HepG2 (cell line): ENCODE data around the gene ERCC6L2. TPM values are rescaled to one million over a fixed set of nuclear protein-coding genes. Genes with fewer than 3 reads are reported as not detected.

Source experiments
- ATAC-seq: fragments of 200-7000 bp; cut with Tn5 transposase; 3 replicates; pipeline ENCODE4 v1.9.1; 2020; ENCODE audit warnings: mild to moderate bottlenecking, moderate library complexity
- BruUV-seq: library from RNA; stranded (reverse); fragments of 400-500 nt; replicated peaks from 2 replicates; lab custom pipeline; 2021; lab: Mats Ljungman, UMichigan
- CTCF ChIA-PET: fragments of 300-600 bp; formaldehyde crosslinking; extraction: SDS; loops from one replicate; lab custom pipeline; 2021; ENCODE audit warnings: low total read pairs, inconsistent platforms, low intra/inter-chr PET ratio; lab: Yijun Ruan, JAX
- POLR2A ChIA-PET: fragments of 350-600 bp; sonication (Branson Sonifier 250); formaldehyde crosslinking; loops from one replicate; lab custom pipeline; 2020; ENCODE audit warnings: antibody characterized with exemption, inconsistent platforms; lab: Yijun Ruan, JAX
- DNase-seq: peaks from one replicate; pipeline ENCODE4 v3.0.0-alpha.2; 2015; ENCODE audit warnings: low spot score
- FAIRE-seq: peaks from 3 replicates; lab custom pipeline; 2011; peaks lifted over from hg19 to GRCh38; lab: Jason Lieb, UNC
- H2AFZ ChIP-seq: one replicate; pipeline ENCODE4 v1.6.1; 2011; ENCODE audit warnings: low read length, inconsistent platforms
- H3K27ac ChIP-seq: fragments of 300-600 bp; 3 replicates; pipeline ENCODE4 v1.8.0; 2011; ENCODE audit warnings: mixed run types, mild to moderate bottlenecking, mixed read lengths, low read length, inconsistent platforms; ENCODE audit not compliant: insufficient read depth; ENCODE audit errors: extremely low read length
- H3K27me3 ChIP-seq, 2 experiments: fragments of 200-600 bp in 1 of 2; 2 replicates in 1 of 2; 3 replicates in 1 of 2; pipeline versions ENCODE4 v1.6.0 to v1.8.0; 2011; ENCODE audit warnings: low read length in 2 of 2, mild to moderate bottlenecking in 2 of 2, moderate library complexity in 2 of 2, inconsistent platforms in 1 of 2; ENCODE audit not compliant: insufficient read depth in 2 of 2, control insufficient read depth in 1 of 2
- H3K36me3 ChIP-seq, 2 experiments: fragments of 200-600 bp in 1 of 2; replicated peaks in 1 of 2; 2 replicates in 1 of 2; 3 replicates in 1 of 2; pipeline versions ENCODE4 v1.5.1 to v1.8.0; 2011; ENCODE audit warnings: low read length in 2 of 2, inconsistent platforms in 1 of 2; ENCODE audit not compliant: insufficient read depth in 2 of 2, control insufficient read depth in 1 of 2
- H3K4me1 ChIP-seq: 2 replicates; pipeline ENCODE4 v1.5.1; 2012; ENCODE audit warnings: low read length, inconsistent platforms; ENCODE audit not compliant: insufficient read depth
- H3K4me2 ChIP-seq: 2 replicates; pipeline ENCODE4 v1.6.0; 2011; ENCODE audit warnings: low read depth, low read length, inconsistent platforms
- H3K4me3 ChIP-seq, 3 experiments: fragments of 200-600 bp in 1 of 3; sonication (generic), shearing (Covaris generic) in 1 of 3; replicated peaks in 1 of 3; 2 replicates each; pipeline ENCODE4 v1.5.1; 2011 to 2016; ENCODE audit warnings: low read length in 3 of 3, inconsistent platforms in 2 of 3, low read depth in 2 of 3, mild to moderate bottlenecking in 2 of 3, control low read depth in 1 of 3, mixed read lengths in 1 of 3; ENCODE audit not compliant: insufficient read depth in 1 of 3
- H3K79me2 ChIP-seq: one replicate; pipeline ENCODE4 v1.6.1; 2011; ENCODE audit warnings: low read length, inconsistent platforms; ENCODE audit not compliant: insufficient read depth
- H3K9ac ChIP-seq: 2 replicates; pipeline ENCODE4 v1.6.0; 2011; ENCODE audit warnings: mild to moderate bottlenecking, low read depth, low read length, inconsistent platforms; ENCODE audit not compliant: insufficient read depth
- H3K9me3 ChIP-seq: 2 replicates; pipeline ENCODE4 v1.5.1; 2012; ENCODE audit warnings: mild to moderate bottlenecking, low read length
- H4K20me1 ChIP-seq: 2 replicates; pipeline ENCODE4 v1.6.0; 2011; ENCODE audit warnings: inconsistent platforms, mild to moderate bottlenecking, low read length, moderate library complexity; ENCODE audit not compliant: insufficient read depth
- CTCF ChIP-seq: sonication (generic); formaldehyde crosslinking; IDR thresholded peaks from 2 replicates; pipeline ENCODE4 v1.5.0; 2020; ENCODE audit warnings: mild to moderate bottlenecking, missing genetic modification reagents, moderate library complexity
- HMGA1 ChIP-seq: sonication (generic); formaldehyde crosslinking; conservative IDR thresholded peaks from 2 replicates; pipeline ENCODE4 v1.4.0; 2020; ENCODE audit warnings: missing genetic modification reagents
- MAF1 ChIP-seq: sonication (generic); formaldehyde crosslinking; IDR thresholded peaks from 2 replicates; pipeline ENCODE4 v1.5.0; 2020; ENCODE audit warnings: missing genetic modification reagents, borderline replicate concordance
- MIER2 ChIP-seq: IDR thresholded peaks from 2 replicates; pipeline ENCODE4 v1.6.1; 2016; ENCODE audit warnings: missing biosample characterization, missing genetic modification reagents
- MTA3 ChIP-seq: sonication (generic); formaldehyde crosslinking; IDR thresholded peaks from 2 replicates; pipeline ENCODE4 v1.4.0; 2020; ENCODE audit warnings: missing genetic modification reagents
- NAIF1 ChIP-seq: sonication (generic); formaldehyde crosslinking; IDR thresholded peaks from 2 replicates; pipeline ENCODE4 v1.5.0; 2020; ENCODE audit warnings: mild to moderate bottlenecking, missing genetic modification reagents, borderline replicate concordance
- NFIC ChIP-seq: IDR thresholded peaks from 2 replicates; pipeline ENCODE4 v1.6.1; 2012; ENCODE audit warnings: mild to moderate bottlenecking, low read length, inconsistent platforms
- PAF1 ChIP-seq: IDR thresholded peaks from 2 replicates; pipeline ENCODE4 v1.6.1; 2016; ENCODE audit warnings: missing genetic modification reagents, missing compliant biosample characterization
- PRMT3 ChIP-seq: sonication (generic); formaldehyde crosslinking; IDR thresholded peaks from 2 replicates; pipeline ENCODE4 v1.8.1; 2022; ENCODE audit warnings: low read depth, mild to moderate bottlenecking, moderate library complexity, missing genetic modification reagents, borderline replicate concordance
- SP2 ChIP-seq: sonication (generic); formaldehyde crosslinking; IDR thresholded peaks from 2 replicates; pipeline ENCODE4 v1.5.1; 2020; ENCODE audit warnings: mild to moderate bottlenecking, missing genetic modification reagents
- ZNF10 ChIP-seq: sonication (generic); formaldehyde crosslinking; IDR thresholded peaks from 2 replicates; pipeline ENCODE4 v1.4.0; 2020; ENCODE audit warnings: mild to moderate bottlenecking, low read depth, missing genetic modification reagents, borderline replicate concordance
- ZNF101 ChIP-seq: sonication (generic); formaldehyde crosslinking; IDR thresholded peaks from 2 replicates; pipeline ENCODE4 v1.4.0; 2020; ENCODE audit warnings: mild to moderate bottlenecking, low read depth, missing genetic modification reagents, borderline replicate concordance
- ZNF136 ChIP-seq: sonication (generic); formaldehyde crosslinking; IDR thresholded peaks from 2 replicates; pipeline ENCODE4 v1.8.1; 2022; ENCODE audit warnings: low read depth, mild to moderate bottlenecking, moderate library complexity, missing genetic modification reagents
- ZNF468 ChIP-seq: sonication (generic); formaldehyde crosslinking; IDR thresholded peaks from 2 replicates; pipeline ENCODE4 v1.8.0; 2022; ENCODE audit warnings: mild to moderate bottlenecking, moderate library complexity, missing genetic modification reagents
- ZNF75D ChIP-seq: sonication (generic); formaldehyde crosslinking; IDR thresholded peaks from 2 replicates; pipeline ENCODE4 v1.8.1; 2023; ENCODE audit warnings: missing genetic modification reagents, mild to moderate bottlenecking, borderline replicate concordance
- WGBS: methylation state at CpG from one replicate; pipeline ENCODE4 v1.1.6; 2017; ENCODE audit warnings: low lambda C conversion rate; 5-methylcytosine and 5-hydroxymethylcytosine counted together
- in situ Hi-C: cut with HindIII; loops from 2 replicates; pipeline ENCODE4 v1.10.0; 2017; ENCODE audit warnings: low pct_unique_long_range_greater_than_20kb; ENCODE audit not compliant: extremely low pct_ligation_motif_present
- intact Hi-C: fragments of 100-400 bp; cut with micrococcal nuclease; formaldehyde crosslinking; loops from one replicate; pipeline ENCODE4 v1.10.0; 2022; ENCODE audit not compliant: unreplicated experiment
- polyA plus RNA-seq, 8 experiments: library from polyadenylated mRNA; depleted of rRNA in 3 of 8; stranded (reverse) in 7 of 8; unstranded in 1 of 8; fragments of >200 nt; fragmentation: Illumina TruSeq in 4 of 8; extraction: Trizol in 4 of 8; gene quantifications; 2 replicates each; pipeline versions ENCODE4 v1.2.1 to v1.2.3, GENCODE V29; 2011 to 2016; ENCODE audit warnings: low read depth in 4 of 8, missing spikeins in 1 of 8, mixed read lengths in 1 of 8; ENCODE audit not compliant: insufficient read depth in 1 of 8
- total RNA-seq, 5 experiments: library from RNA; depleted of rRNA; stranded (reverse); fragments of >200 nt; fragmentation: Illumina TruSeq; extraction: Trizol; gene quantifications; 2 replicates each; pipeline ENCODE4 v1.2.3, GENCODE V29; 2016; ENCODE audit warnings: low read depth in 1 of 5
- TF ChIP-seq, protein P1 (sequence below): sonication (generic); formaldehyde crosslinking; conservative IDR thresholded peaks from 2 replicates; pipeline ENCODE4 v1.8.0; 2022; ENCODE audit warnings: missing genetic modification reagents
- TF ChIP-seq, protein P2 (sequence below): sonication (generic); formaldehyde crosslinking; IDR thresholded peaks from 2 replicates; pipeline ENCODE4 v1.4.0; 2020; ENCODE audit warnings: missing genetic modification reagents, borderline replicate concordance

The ERCC6L2 gene
- total and polyA plus RNA-seq, 2 of the 13 experiments (the other 11 are each of a cell fraction or from before 2014, with no cell fraction given), result 13.4 to 45.9 TPM

GRCh38 chr9:95952471-95952870 is 77.0 kb downstream of the ERCC6L2 start:
- WGBS, result 93% methylated on average over 6 of the region's 6 CpGs
- in situ Hi-C loops, result no loop called here
- POLR2A ChIA-PET, result no interaction called here
- FAIRE-seq (no peak), DNase-seq (no peak), ATAC-seq (no peak)
- Histone ChIP-seq H3K9ac (no peak overlapping the region), H3K27me3 (no peaks in the 10 kb centered on the region), H4K20me1 (no peaks in the 10 kb centered on the region), H3K27ac (no peak overlapping the region), H3K4me1 (no peaks in the 10 kb centered on the region), H3K4me2 (no peak overlapping the region), H3K9me3 (peaks cover 5% of the 10 kb centered on the region; the same call in 1 of the 2 replicates), H3K79me2 (no peaks in the 10 kb centered on the region), H3K4me3 (no peak overlapping the region), H3K36me3 (peaks cover 0 to 11% of the 10 kb centered on the region in 2 experiments; a peak in 2 of 5 replicates), H2AFZ (no peak overlapping the region)
- BruUV-seq, result no TSS peak
- CTCF ChIA-PET, result no interaction called here
- TF ChIP-seq NFIC, result no peak
- no peak for TF ChIP-seq ZNF10 (CRISPR knock-in tag)
- no peak for TF ChIP-seq ZNF136 (CRISPR knock-in tag)
- TF ChIP-seq HMGA1 (CRISPR knock-in tag), result no peak
- no peak for TF ChIP-seq PAF1
- no peak for TF ChIP-seq MIER2 (CRISPR knock-in tag)
- TF ChIP-seq, protein P1, sequence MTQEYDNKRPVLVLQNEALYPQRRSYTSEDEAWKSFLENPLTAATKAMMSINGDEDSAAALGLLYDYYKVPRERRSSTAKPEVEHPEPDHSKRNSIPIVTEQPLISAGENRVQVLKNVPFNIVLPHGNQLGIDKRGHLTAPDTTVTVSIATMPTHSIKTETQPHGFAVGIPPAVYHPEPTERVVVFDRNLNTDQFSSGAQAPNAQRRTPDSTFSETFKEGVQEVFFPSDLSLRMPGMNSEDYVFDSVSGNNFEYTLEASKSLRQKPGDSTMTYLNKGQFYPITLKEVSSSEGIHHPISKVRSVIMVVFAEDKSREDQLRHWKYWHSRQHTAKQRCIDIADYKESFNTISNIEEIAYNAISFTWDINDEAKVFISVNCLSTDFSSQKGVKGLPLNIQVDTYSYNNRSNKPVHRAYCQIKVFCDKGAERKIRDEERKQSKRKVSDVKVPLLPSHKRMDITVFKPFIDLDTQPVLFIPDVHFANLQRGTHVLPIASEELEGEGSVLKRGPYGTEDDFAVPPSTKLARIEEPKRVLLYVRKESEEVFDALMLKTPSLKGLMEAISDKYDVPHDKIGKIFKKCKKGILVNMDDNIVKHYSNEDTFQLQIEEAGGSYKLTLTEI (CRISPR knock-in tag), result no peak
- TF ChIP-seq ZNF468, result no peak
- no peak for TF ChIP-seq ZNF101 (CRISPR knock-in tag)
- no peak for TF ChIP-seq MAF1
- no peak for TF ChIP-seq ZNF75D
- no peak for TF ChIP-seq SP2 (CRISPR knock-in tag)
- TF ChIP-seq PRMT3 (CRISPR knock-in tag), result no peak
- TF ChIP-seq CTCF, result no peak
- TF ChIP-seq, protein P2, sequence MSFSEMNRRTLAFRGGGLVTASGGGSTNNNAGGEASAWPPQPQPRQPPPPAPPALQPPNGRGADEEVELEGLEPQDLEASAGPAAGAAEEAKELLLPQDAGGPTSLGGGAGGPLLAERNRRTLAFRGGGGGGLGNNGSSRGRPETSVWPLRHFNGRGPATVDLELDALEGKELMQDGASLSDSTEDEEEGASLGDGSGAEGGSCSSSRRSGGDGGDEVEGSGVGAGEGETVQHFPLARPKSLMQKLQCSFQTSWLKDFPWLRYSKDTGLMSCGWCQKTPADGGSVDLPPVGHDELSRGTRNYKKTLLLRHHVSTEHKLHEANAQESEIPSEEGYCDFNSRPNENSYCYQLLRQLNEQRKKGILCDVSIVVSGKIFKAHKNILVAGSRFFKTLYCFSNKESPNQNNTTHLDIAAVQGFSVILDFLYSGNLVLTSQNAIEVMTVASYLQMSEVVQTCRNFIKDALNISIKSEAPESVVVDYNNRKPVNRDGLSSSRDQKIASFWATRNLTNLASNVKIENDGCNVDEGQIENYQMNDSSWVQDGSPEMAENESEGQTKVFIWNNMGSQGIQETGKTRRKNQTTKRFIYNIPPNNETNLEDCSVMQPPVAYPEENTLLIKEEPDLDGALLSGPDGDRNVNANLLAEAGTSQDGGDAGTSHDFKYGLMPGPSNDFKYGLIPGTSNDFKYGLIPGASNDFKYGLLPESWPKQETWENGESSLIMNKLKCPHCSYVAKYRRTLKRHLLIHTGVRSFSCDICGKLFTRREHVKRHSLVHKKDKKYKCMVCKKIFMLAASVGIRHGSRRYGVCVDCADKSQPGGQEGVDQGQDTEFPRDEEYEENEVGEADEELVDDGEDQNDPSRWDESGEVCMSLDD, result no peak
- no peak for TF ChIP-seq MTA3 (CRISPR knock-in tag)
- no peak for TF ChIP-seq NAIF1
- intact Hi-C loops, result no loop called here
